SK-N-SH (cell line): ENCODE measurements around the gene RNF130.

Experiments used
- YY1 ChIP-seq: IDR thresholded peaks from 2 replicates; pipeline ENCODE4 v1.4.0; 2012; ENCODE audit warnings: low read depth, mild to moderate bottlenecking
- TF ChIP-seq, protein P1 (sequence below): fragments of 200-600 bp; sonication (generic); IDR thresholded peaks from 2 replicates; pipeline ENCODE4 v1.6.1; 2017; ENCODE audit warnings: antibody characterized with exemption, mild to moderate bottlenecking, moderate library complexity
- TF ChIP-seq, protein P2 (sequence below): IDR thresholded peaks from 2 replicates; pipeline ENCODE4 v1.4.0; 2012; ENCODE audit warnings: low read depth

DNA sequence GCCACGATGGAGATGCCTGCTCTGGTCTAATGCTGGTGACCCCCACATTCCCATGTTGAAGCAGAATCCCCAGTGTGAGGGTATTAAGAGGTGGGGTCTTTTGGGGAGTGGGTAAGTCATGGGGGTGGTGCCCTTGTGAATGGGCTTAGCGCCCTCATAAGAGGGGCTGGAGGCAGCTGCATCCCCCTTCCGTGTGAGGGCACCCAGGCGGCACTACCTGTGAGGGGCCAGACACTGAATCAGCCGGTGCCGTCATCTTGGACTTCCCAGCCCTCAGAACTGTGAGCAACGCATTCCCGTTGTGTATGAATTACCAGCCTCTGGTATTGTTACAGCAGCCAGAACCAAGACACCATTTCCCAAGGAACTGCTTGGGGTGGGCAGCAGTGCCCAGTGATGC, 27.0 kb upstream of the RNF130 start:
- TF ChIP-seq, protein P1, sequence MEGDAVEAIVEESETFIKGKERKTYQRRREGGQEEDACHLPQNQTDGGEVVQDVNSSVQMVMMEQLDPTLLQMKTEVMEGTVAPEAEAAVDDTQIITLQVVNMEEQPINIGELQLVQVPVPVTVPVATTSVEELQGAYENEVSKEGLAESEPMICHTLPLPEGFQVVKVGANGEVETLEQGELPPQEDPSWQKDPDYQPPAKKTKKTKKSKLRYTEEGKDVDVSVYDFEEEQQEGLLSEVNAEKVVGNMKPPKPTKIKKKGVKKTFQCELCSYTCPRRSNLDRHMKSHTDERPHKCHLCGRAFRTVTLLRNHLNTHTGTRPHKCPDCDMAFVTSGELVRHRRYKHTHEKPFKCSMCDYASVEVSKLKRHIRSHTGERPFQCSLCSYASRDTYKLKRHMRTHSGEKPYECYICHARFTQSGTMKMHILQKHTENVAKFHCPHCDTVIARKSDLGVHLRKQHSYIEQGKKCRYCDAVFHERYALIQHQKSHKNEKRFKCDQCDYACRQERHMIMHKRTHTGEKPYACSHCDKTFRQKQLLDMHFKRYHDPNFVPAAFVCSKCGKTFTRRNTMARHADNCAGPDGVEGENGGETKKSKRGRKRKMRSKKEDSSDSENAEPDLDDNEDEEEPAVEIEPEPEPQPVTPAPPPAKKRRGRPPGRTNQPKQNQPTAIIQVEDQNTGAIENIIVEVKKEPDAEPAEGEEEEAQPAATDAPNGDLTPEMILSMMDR, result no peak
- TF ChIP-seq, protein P2, sequence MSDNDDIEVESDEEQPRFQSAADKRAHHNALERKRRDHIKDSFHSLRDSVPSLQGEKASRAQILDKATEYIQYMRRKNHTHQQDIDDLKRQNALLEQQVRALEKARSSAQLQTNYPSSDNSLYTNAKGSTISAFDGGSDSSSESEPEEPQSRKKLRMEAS, result no peak
- no peak for TF ChIP-seq YY1
